HEK293 (cell line): Measurements from ENCODE around the gene ADRB1.

Experiments
- CTCF ChIA-PET: fragments of 350-600 bp; formaldehyde crosslinking; extraction: SDS; loops from one replicate; lab custom pipeline; 2021; ENCODE audit warnings: antibody characterized with exemption; lab: Yijun Ruan, JAX
- POLR2A ChIA-PET: fragments of 300-600 bp; formaldehyde crosslinking; extraction: SDS; loops from one replicate; lab custom pipeline; 2020; ENCODE audit warnings: antibody characterized with exemption, inconsistent platforms; lab: Yijun Ruan, JAX
- H3K27ac ChIP-seq: fragments of 200-500 bp; sonication (Bioruptor generic); 2 replicates; pipeline ENCODE4 v1.5.1; 2014; ENCODE audit warnings: low read depth, low read length, control low read depth, inconsistent platforms; ENCODE audit errors: extremely low read depth
- H3K36me3 ChIP-seq, 2 experiments: fragments of 200-500 bp in 1 of 2; sonication (Bioruptor generic) in 1 of 2; 1 replicate in 1 of 2; 2 replicates in 1 of 2; pipeline ENCODE4 v1.5.1; 2014 to 2017; ENCODE audit warnings: inconsistent platforms in 2 of 2, low read length in 2 of 2; ENCODE audit not compliant: control insufficient read depth in 2 of 2, insufficient read depth in 1 of 2
- H3K4me1 ChIP-seq: fragments of 200-500 bp; sonication (Bioruptor generic); 2 replicates; pipeline ENCODE4 v1.5.1; 2014; ENCODE audit warnings: mild to moderate bottlenecking, low read length, inconsistent platforms; ENCODE audit not compliant: control insufficient read depth, insufficient read depth
- H3K4me3 ChIP-seq: 2 replicates; pipeline ENCODE4 v1.5.1; 2011; ENCODE audit warnings: low read depth, mild to moderate bottlenecking, control low read depth, low read length, moderate library complexity
- H3K9me3 ChIP-seq: fragments of 200-500 bp; sonication (Bioruptor generic); 2 replicates; pipeline ENCODE4 v1.5.1; 2014; ENCODE audit warnings: low read depth, low read length, inconsistent platforms; ENCODE audit not compliant: control insufficient read depth, insufficient read depth
- FEZF1 ChIP-seq: fragments of 450-650 bp; formaldehyde crosslinking; IDR thresholded peaks from 2 replicates; pipeline ENCODE4 v1.5.1; 2016; ENCODE audit warnings: missing biosample characterization, missing genetic modification characterization
- KLF10 ChIP-seq: fragments of 450-650 bp; IDR thresholded peaks from 2 replicates; pipeline ENCODE4 v1.5.1; 2018; ENCODE audit warnings: missing biosample characterization, mild to moderate bottlenecking, missing genetic modification characterization
- MZF1 ChIP-seq: fragments of 450-650 bp; formaldehyde crosslinking; IDR thresholded peaks from 2 replicates; pipeline ENCODE4 v1.5.1; 2017; ENCODE audit warnings: missing biosample characterization, missing genetic modification characterization, borderline replicate concordance
- RBAK ChIP-seq: fragments of 450-650 bp; formaldehyde crosslinking; IDR thresholded peaks from 2 replicates; pipeline ENCODE4 v1.5.1; 2016; ENCODE audit warnings: missing biosample characterization, missing genetic modification characterization
- TRIM28 ChIP-seq: IDR thresholded peaks from 2 replicates; pipeline ENCODE4 v1.6.1; 2011; ENCODE audit warnings: low read length, control low read depth, borderline replicate concordance
- TSHZ1 ChIP-seq: fragments of 450-650 bp; formaldehyde crosslinking; IDR thresholded peaks from 2 replicates; pipeline ENCODE4 v1.5.1; 2016; ENCODE audit warnings: missing biosample characterization, missing genetic modification characterization, borderline replicate concordance
- ZNF133 ChIP-seq: fragments of 450-650 bp; formaldehyde crosslinking; IDR thresholded peaks from 2 replicates; pipeline ENCODE4 v1.5.1; 2016; ENCODE audit warnings: missing biosample characterization, missing genetic modification characterization
- ZNF19 ChIP-seq: fragments of 450-650 bp; formaldehyde crosslinking; IDR thresholded peaks from 2 replicates; pipeline ENCODE4; 2016; ENCODE audit warnings: missing biosample characterization, missing genetic modification characterization, low read depth
- ZNF274 ChIP-seq, 2 experiments: fragments of 200-500 bp in 1 of 2; fragments of 450-650 bp in 1 of 2; sonication (Bioruptor generic) in 1 of 2; formaldehyde crosslinking in 1 of 2; IDR thresholded peaks; 2 replicates each; pipeline versions ENCODE4 v1.5.1 to v1.6.1; 2014 to 2016; ENCODE audit warnings: borderline replicate concordance in 1 of 2, inconsistent platforms in 1 of 2, low read length in 1 of 2, missing biosample characterization in 1 of 2, missing genetic modification characterization in 1 of 2
- ZNF324 ChIP-seq: fragments of 450-650 bp; formaldehyde crosslinking; IDR thresholded peaks from 2 replicates; pipeline ENCODE4 v1.5.1; 2016; ENCODE audit warnings: missing biosample characterization, missing genetic modification characterization
- ZNF350 ChIP-seq: fragments of 450-650 bp; formaldehyde crosslinking; IDR thresholded peaks from 2 replicates; pipeline ENCODE4 v1.5.0; 2017; ENCODE audit warnings: missing biosample characterization, mild to moderate bottlenecking, missing genetic modification characterization
- ZNF366 ChIP-seq: fragments of 450-650 bp; formaldehyde crosslinking; conservative IDR thresholded peaks from 2 replicates; pipeline ENCODE4 v1.5.1; 2016; ENCODE audit warnings: missing biosample characterization, missing genetic modification characterization
- ZNF513 ChIP-seq: fragments of 450-650 bp; IDR thresholded peaks from 2 replicates; pipeline ENCODE4 v1.5.1; 2018; ENCODE audit warnings: missing biosample characterization, missing genetic modification characterization
- ZNF580 ChIP-seq: fragments of 450-650 bp; formaldehyde crosslinking; IDR thresholded peaks from 2 replicates; pipeline ENCODE4 v1.5.1; 2016; ENCODE audit warnings: missing biosample characterization, missing genetic modification characterization
- ZNF626 ChIP-seq: fragments of 450-650 bp; sonication (Bioruptor Pico); formaldehyde crosslinking; IDR thresholded peaks from 2 replicates; pipeline ENCODE4 v1.5.1; 2018; ENCODE audit warnings: missing biosample characterization, missing genetic modification characterization, inconsistent platforms
- ZNF660 ChIP-seq: fragments of 450-650 bp; IDR thresholded peaks from 2 replicates; pipeline ENCODE4 v1.5.1; 2018; ENCODE audit warnings: missing biosample characterization, mild to moderate bottlenecking, missing genetic modification characterization
- ZNF664 ChIP-seq: fragments of 450-650 bp; formaldehyde crosslinking; IDR thresholded peaks from 2 replicates; pipeline ENCODE4 v1.5.1; 2016; ENCODE audit warnings: missing biosample characterization, missing genetic modification characterization
- ZNF776 ChIP-seq: fragments of 450-650 bp; formaldehyde crosslinking; IDR thresholded peaks from 2 replicates; pipeline ENCODE4 v1.5.0; 2017; ENCODE audit warnings: missing biosample characterization, missing genetic modification characterization, borderline replicate concordance
- TF ChIP-seq, protein P1 (sequence below): fragments of 450-650 bp; formaldehyde crosslinking; IDR thresholded peaks from 2 replicates; pipeline ENCODE4 v1.5.1; 2016; ENCODE audit warnings: missing biosample characterization, missing genetic modification characterization, low read depth
- TF ChIP-seq, protein P2 (sequence below): fragments of 450-650 bp; formaldehyde crosslinking; IDR thresholded peaks from 2 replicates; pipeline ENCODE4 v1.5.0; 2017; ENCODE audit warnings: missing biosample characterization, missing genetic modification characterization, borderline replicate concordance
- TF ChIP-seq, protein P3 (sequence below): sonication (generic); formaldehyde crosslinking; IDR thresholded peaks from 2 replicates; pipeline ENCODE4 v1.8.1; 2022; ENCODE audit warnings: mild to moderate bottlenecking, moderate library complexity, missing genetic modification reagents

Gene ADRB1

DNA sequence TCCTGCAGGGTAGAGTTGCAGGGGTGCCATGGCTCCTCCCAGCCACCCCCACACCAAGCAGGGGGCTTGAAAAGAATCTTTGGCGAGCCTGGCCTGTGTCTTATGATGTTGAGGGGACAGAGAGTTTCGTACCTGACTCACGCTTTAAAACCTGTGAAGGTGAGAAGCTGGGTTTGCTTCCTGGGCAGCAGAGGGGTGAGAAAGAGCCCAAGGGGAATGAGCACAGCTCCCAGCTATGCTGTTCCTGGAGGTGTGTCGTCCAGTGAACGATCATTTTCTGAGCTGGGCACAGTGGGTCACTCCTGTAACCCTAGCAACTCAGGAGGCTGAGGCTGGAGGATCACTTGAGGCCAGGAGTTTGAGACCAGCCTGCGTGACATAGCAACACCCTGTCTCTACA, 13.5 kb upstream of the ADRB1 start:
- ChIA-PET POLR2A (interaction anchor here (0.6 kb wide), 1 partner anchor 112 kb away, joined by 4 read pairs; no protein-coding TSS in a partner anchor), CTCF (interaction anchor here (0.8 to 0.9 kb wide), 2 partner anchors 34 to 791 kb away, joined by 3 to 4 read pairs; no protein-coding TSS in a partner anchor)
- Histone ChIP-seq H3K36me3 (no peaks in the 10 kb centered on the region), H3K4me1 (no peaks in the 10 kb centered on the region), H3K9me3 (no peaks in the 10 kb centered on the region), H3K4me3 (no peak overlapping the region), H3K27ac (no peak overlapping the region)
- no peak for TF ChIP-seq KLF10 (tag by site-specific recombination)
- no peak for TF ChIP-seq ZNF664 (tag by site-specific recombination)
- no peak for TF ChIP-seq ZNF580 (tag by site-specific recombination)
- no peak for TF ChIP-seq ZNF776

DNA sequence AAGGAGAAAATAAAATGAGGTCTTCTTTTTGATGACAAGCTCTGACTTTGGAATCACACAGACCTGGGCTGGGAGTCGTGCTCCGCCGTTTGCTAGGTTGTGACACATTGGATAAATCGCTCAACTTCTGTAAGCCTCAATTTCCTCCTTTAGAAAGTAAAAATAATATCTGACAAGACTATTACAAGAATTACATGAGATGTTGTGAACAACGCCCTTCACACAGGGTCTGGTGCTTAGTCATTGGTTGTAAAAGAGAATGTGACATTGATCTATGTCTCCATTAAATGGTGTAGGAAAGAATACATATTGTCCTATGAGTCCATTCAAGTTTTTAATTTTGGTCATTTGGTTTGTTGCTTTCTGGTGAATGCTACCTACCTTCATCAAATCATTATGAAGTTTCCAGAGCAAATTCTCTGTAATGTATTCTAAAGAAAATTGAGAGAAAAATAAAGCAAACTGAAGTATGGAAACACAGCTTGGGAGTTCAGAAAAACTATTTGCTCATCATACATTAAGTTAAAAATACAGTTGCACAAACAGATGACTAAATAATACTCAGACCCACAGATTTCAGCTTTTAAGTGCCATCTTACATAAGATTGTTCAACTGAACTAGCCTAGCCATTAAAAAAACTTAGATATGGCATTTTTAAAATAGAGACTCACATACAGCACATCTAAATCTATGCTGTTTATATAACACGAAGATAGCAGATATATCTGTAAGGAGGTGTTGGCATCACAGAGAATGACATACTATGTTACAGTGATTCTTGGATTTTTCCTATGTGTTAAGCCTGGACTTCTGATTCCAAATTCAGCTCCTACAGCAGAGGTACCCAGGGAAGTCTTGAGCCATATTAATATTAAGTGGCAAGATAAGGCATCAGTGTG, 12.3 kb upstream of the ADRB1 start:
- ChIA-PET POLR2A (no interaction called here), CTCF (interaction anchor here (0.8 to 2.1 kb wide), 3 partner anchors 69 to 790 kb away, joined by 3 to 5 read pairs (median 4); no protein-coding TSS in a partner anchor)
- no peak for TF ChIP-seq ZNF324 (tag by site-specific recombination)
- TF ChIP-seq ZNF626 (tag by site-specific recombination), result no peak
- TF ChIP-seq RBAK (tag by site-specific recombination), result no peak
- TF ChIP-seq, protein P1, sequence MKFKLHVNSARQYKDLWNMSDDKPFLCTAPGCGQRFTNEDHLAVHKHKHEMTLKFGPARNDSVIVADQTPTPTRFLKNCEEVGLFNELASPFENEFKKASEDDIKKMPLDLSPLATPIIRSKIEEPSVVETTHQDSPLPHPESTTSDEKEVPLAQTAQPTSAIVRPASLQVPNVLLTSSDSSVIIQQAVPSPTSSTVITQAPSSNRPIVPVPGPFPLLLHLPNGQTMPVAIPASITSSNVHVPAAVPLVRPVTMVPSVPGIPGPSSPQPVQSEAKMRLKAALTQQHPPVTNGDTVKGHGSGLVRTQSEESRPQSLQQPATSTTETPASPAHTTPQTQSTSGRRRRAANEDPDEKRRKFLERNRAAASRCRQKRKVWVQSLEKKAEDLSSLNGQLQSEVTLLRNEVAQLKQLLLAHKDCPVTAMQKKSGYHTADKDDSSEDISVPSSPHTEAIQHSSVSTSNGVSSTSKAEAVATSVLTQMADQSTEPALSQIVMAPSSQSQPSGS (tag by site-specific recombination), result no peak
- no peak for TF ChIP-seq MZF1 (tag by site-specific recombination)
- no peak for TF ChIP-seq ZNF274 (IDR thresholded peaks at IDR 0.05; ENCODE audit: low read length)
- TF ChIP-seq ZNF274 (tag by site-specific recombination; IDR thresholded peaks at IDR 0.05; ENCODE audit: borderline replicate concordance), result no peak
- TF ChIP-seq ZNF660 (tag by site-specific recombination), result no peak
- no peak for TF ChIP-seq FEZF1 (tag by site-specific recombination)
- TF ChIP-seq, protein P2, sequence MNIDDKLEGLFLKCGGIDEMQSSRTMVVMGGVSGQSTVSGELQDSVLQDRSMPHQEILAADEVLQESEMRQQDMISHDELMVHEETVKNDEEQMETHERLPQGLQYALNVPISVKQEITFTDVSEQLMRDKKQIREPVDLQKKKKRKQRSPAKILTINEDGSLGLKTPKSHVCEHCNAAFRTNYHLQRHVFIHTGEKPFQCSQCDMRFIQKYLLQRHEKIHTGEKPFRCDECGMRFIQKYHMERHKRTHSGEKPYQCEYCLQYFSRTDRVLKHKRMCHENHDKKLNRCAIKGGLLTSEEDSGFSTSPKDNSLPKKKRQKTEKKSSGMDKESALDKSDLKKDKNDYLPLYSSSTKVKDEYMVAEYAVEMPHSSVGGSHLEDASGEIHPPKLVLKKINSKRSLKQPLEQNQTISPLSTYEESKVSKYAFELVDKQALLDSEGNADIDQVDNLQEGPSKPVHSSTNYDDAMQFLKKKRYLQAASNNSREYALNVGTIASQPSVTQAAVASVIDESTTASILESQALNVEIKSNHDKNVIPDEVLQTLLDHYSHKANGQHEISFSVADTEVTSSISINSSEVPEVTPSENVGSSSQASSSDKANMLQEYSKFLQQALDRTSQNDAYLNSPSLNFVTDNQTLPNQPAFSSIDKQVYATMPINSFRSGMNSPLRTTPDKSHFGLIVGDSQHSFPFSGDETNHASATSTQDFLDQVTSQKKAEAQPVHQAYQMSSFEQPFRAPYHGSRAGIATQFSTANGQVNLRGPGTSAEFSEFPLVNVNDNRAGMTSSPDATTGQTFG (tag by site-specific recombination), result no peak
- no peak for TF ChIP-seq TSHZ1 (tag by site-specific recombination)
- TF ChIP-seq ZNF133 (tag by site-specific recombination), result no peak
- no peak for TF ChIP-seq ZNF513 (tag by site-specific recombination)
- no peak for TF ChIP-seq ZNF19 (tag by site-specific recombination)
- no peak for TF ChIP-seq ZNF366
- no peak for TF ChIP-seq ZNF350 (tag by site-specific recombination)
- TF ChIP-seq, protein P3, sequence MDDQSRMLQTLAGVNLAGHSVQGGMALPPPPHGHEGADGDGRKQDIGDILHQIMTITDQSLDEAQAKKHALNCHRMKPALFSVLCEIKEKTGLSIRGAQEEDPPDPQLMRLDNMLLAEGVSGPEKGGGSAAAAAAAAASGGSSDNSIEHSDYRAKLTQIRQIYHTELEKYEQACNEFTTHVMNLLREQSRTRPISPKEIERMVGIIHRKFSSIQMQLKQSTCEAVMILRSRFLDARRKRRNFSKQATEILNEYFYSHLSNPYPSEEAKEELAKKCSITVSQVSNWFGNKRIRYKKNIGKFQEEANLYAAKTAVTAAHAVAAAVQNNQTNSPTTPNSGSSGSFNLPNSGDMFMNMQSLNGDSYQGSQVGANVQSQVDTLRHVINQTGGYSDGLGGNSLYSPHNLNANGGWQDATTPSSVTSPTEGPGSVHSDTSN (CRISPR knock-in tag), result no peak
- no peak for TF ChIP-seq TRIM28
- H3K36me3 ChIP-seq, result no peaks in the 10 kb centered on the region
- no peak overlapping the region for H3K4me3 ChIP-seq
- H3K27ac ChIP-seq, result no peak overlapping the region
- no peaks in the 10 kb centered on the region for H3K4me1 ChIP-seq
- no peaks in the 10 kb centered on the region for H3K9me3 ChIP-seq
